Measurements from ENCODE around the gene SBF2. TPM values are rescaled to one million over a fixed set of nuclear protein-coding genes. Genes with fewer than 3 reads are reported as not detected.

SBF2 gene
- polyA plus RNA-seq, 1 donor (not counting 4 experiments of a cell fraction or from before 2014, with no cell fraction given) = 24.5 TPM

DNA sequence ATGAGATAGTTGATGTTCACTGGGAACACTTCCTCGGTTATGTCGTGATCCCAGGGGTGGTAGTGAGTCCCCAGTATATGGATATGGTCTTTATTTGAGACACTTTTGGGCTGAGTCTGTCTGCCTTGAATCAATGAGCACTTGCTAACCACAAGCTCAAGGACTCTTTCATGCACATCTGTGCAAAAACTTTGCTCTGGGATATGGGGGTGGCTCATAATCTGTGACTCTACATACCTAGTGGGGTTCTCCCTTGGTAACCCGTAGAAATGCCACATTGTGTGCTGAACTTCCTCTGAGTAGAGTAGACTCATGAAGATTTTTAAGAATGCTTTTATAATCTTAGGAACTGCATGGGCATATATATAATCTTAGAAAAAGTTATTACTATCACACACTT lies 560.8 kb downstream of the SBF2 start:
- no peak overlapping the region for H3K4me3 ChIP-seq (ENCODE audit: control insufficient read depth in 2 of 3, extremely low read depth in 1 of 3, insufficient read depth in 2 of 3, low read depth in 1 of 3, low read length in 3 of 3)
- H3K9me1 ChIP-seq (ENCODE audit: control insufficient read depth, extremely low read depth, insufficient read depth, low read length) = no peaks in the 10 kb centered on the region
- H3K9me3 ChIP-seq (ENCODE audit: control insufficient read depth, low read depth, low read length) = no peaks in the 10 kb centered on the region
- no peak overlapping the region for H3K27ac ChIP-seq (ENCODE audit: control insufficient read depth, insufficient read depth, low read length)
- no peak overlapping the region for H2AFZ ChIP-seq (ENCODE audit: control insufficient read depth, low read length)
- H3K4me2 ChIP-seq (ENCODE audit: control insufficient read depth, extremely low read depth, insufficient read depth, low read depth, low read length) = no peak overlapping the region
- peaks cover 11 to 17% of the 10 kb centered on the region in 2 experiments for H3K36me3 ChIP-seq (ENCODE audit: control insufficient read depth in 2 of 2, extremely low read depth in 1 of 2, insufficient read depth in 2 of 2, low read length in 2 of 2)
- DNase-seq (ENCODE audit: low read depth, low spot score) (no peak), FAIRE-seq (no peak)
- H3K27me3 ChIP-seq (ENCODE audit: control insufficient read depth, extremely low read depth, insufficient read depth, low read length) = no peaks in the 10 kb centered on the region
- H4K20me1 ChIP-seq (ENCODE audit: control insufficient read depth, extremely low read depth, insufficient read depth, low read length) = no peaks in the 10 kb centered on the region
- no peak for TF ChIP-seq EZH2 (IDR thresholded peaks at IDR 0.05; ENCODE audit: low read length)
- TF ChIP-seq, protein P1, sequence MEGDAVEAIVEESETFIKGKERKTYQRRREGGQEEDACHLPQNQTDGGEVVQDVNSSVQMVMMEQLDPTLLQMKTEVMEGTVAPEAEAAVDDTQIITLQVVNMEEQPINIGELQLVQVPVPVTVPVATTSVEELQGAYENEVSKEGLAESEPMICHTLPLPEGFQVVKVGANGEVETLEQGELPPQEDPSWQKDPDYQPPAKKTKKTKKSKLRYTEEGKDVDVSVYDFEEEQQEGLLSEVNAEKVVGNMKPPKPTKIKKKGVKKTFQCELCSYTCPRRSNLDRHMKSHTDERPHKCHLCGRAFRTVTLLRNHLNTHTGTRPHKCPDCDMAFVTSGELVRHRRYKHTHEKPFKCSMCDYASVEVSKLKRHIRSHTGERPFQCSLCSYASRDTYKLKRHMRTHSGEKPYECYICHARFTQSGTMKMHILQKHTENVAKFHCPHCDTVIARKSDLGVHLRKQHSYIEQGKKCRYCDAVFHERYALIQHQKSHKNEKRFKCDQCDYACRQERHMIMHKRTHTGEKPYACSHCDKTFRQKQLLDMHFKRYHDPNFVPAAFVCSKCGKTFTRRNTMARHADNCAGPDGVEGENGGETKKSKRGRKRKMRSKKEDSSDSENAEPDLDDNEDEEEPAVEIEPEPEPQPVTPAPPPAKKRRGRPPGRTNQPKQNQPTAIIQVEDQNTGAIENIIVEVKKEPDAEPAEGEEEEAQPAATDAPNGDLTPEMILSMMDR (optimal IDR thresholded peaks at IDR 0.05 in 1 of 3, IDR thresholded peaks at IDR 0.05 in 1 of 3, conservative IDR thresholded peaks at IDR 0.05 in 1 of 3; ENCODE audit: extremely low read depth in 1 of 3, insufficient read depth in 2 of 3, low read length in 3 of 3) = no peak
- no peak overlapping the region for H3K9ac ChIP-seq (ENCODE audit: control insufficient read depth, extremely low read depth, insufficient read depth, low read length)
- H3K4me1 ChIP-seq (ENCODE audit: control insufficient read depth, extremely low read depth, insufficient read depth, low read length) = peaks cover 16% of the 10 kb centered on the region
- dilution Hi-C loops (cut with MboI; ENCODE audit: extremely low pct_ligation_motif_present, low sequenced_read_pairs) = no loop called here
- H3K79me2 ChIP-seq (ENCODE audit: control insufficient read depth, insufficient read depth, low read length) = no peaks in the 10 kb centered on the region

DNA sequence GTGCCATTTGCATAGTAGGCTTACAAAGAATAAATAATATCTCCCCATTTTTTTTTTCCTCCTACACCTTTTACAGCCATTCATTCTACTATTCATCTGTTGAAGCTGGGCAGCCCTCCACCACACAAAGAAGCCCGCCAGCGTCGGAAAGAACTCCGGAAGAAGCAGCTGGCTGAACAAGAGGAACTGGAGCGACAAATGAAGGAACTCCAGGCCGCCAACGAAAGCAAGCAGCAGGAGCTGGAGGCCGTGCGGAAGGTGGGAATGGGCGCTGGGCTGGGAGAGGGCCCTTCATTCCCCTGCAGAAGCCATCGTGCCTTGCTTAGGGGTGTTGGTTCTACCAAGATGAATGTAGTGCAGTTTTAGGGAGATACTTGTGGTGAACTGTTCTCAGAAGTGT lies 561.6 kb downstream of the SBF2 start:
- H4K20me1 ChIP-seq (ENCODE audit: control insufficient read depth, extremely low read depth, insufficient read depth, low read length) = no peaks in the 10 kb centered on the region
- TF ChIP-seq, protein P1 (optimal IDR thresholded peaks at IDR 0.05 in 1 of 3, IDR thresholded peaks at IDR 0.05 in 1 of 3, conservative IDR thresholded peaks at IDR 0.05 in 1 of 3; ENCODE audit: extremely low read depth in 1 of 3, insufficient read depth in 2 of 3, low read length in 3 of 3) = no peak
- no peak for TF ChIP-seq EZH2 (IDR thresholded peaks at IDR 0.05; ENCODE audit: low read length)
- H2AFZ ChIP-seq (ENCODE audit: control insufficient read depth, low read length) = no peak overlapping the region
- dilution Hi-C loops (cut with MboI; ENCODE audit: extremely low pct_ligation_motif_present, low sequenced_read_pairs) = no loop called here
- H3K4me2 ChIP-seq (ENCODE audit: control insufficient read depth, extremely low read depth, insufficient read depth, low read depth, low read length) = no peak overlapping the region
- FAIRE-seq (no peak), DNase-seq (ENCODE audit: low read depth, low spot score) (no peak)
- peaks cover 14% of the 10 kb centered on the region for H3K4me1 ChIP-seq (ENCODE audit: control insufficient read depth, extremely low read depth, insufficient read depth, low read length)
- H3K36me3 ChIP-seq (ENCODE audit: control insufficient read depth in 2 of 2, extremely low read depth in 1 of 2, insufficient read depth in 2 of 2, low read length in 2 of 2) = peaks cover 9 to 16% of the 10 kb centered on the region in 2 experiments
- H3K27ac ChIP-seq (ENCODE audit: control insufficient read depth, insufficient read depth, low read length) = no peak overlapping the region
- no peaks in the 10 kb centered on the region for H3K9me3 ChIP-seq (ENCODE audit: control insufficient read depth, low read depth, low read length)
- no peaks in the 10 kb centered on the region for H3K79me2 ChIP-seq (ENCODE audit: control insufficient read depth, insufficient read depth, low read length)
- H3K4me3 ChIP-seq (ENCODE audit: control insufficient read depth in 2 of 3, extremely low read depth in 1 of 3, insufficient read depth in 2 of 3, low read depth in 1 of 3, low read length in 3 of 3) = no peak overlapping the region
- no peaks in the 10 kb centered on the region for H3K27me3 ChIP-seq (ENCODE audit: control insufficient read depth, extremely low read depth, insufficient read depth, low read length)
- H3K9me1 ChIP-seq (ENCODE audit: control insufficient read depth, extremely low read depth, insufficient read depth, low read length) = no peaks in the 10 kb centered on the region
- H3K9ac ChIP-seq (ENCODE audit: control insufficient read depth, extremely low read depth, insufficient read depth, low read length) = no peak overlapping the region

Measured in keratinocyte (primary cell).